PFSK-1 (cell line): Measurements from ENCODE around the gene NUP133.

ENCODE experiments used
- POLR2AphosphoS5 ChIP-seq: IDR thresholded peaks from 2 replicates; pipeline ENCODE4 v1.6.1; 2012; ENCODE audit warnings: low read depth, mild to moderate bottlenecking, control low read depth, low read length, moderate library complexity
- SIN3A ChIP-seq: IDR thresholded peaks from 2 replicates; pipeline ENCODE4 v1.6.1; 2012; ENCODE audit warnings: mild to moderate bottlenecking, low read length, moderate library complexity, borderline replicate concordance; ENCODE audit not compliant: insufficient read depth
- TAF1 ChIP-seq: IDR thresholded peaks from 2 replicates; pipeline ENCODE4 v1.6.1; 2012; ENCODE audit warnings: low read length, control low read depth, borderline replicate concordance; ENCODE audit not compliant: insufficient read depth
- TF ChIP-seq, protein P1 (sequence below), 2 experiments: IDR thresholded peaks; 2 replicates each; pipeline versions ENCODE4 v1.6.1 to v1.8.0; 2011 to 2012; ENCODE audit warnings: low read depth in 2 of 2, low read length in 2 of 2, control low read depth in 1 of 2, inconsistent platforms in 1 of 2, mild to moderate bottlenecking in 1 of 2, moderate library complexity in 1 of 2; ENCODE audit not compliant: insufficient read depth in 1 of 2

DNA sequence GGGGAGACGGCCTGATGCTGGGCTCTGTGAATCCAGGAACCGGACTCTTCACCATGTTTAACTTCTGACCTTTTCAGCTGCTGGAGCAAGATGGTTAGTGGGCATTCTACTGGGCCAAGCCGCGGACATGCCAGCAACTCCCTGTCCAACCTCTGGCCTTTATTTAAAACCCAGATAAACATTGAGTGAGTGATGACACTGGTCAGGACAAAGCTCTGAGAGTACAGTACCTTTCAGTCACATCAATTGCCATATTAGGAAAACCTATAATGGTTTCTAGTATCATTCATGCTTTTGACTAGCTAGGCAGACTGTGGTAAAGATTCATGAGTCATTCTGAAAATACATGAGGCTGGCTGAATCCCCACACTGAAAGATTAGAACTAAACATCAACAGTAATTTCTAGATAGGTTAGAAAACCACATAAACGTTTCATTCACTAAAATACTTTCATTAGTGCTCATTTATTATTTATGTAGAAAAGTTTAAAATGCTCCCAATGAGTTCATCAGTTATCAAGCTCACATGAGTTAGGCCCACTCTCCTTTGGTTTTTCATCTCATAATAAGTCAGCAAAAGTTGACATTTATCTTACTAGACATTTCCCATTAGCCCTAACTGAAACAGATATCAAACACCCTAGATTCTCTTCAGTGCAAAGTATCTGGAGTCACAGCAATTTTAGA, 67.1 kb downstream of the NUP133 start:
- TF ChIP-seq POLR2AphosphoS5 = no peak
- TF ChIP-seq, protein P1, sequence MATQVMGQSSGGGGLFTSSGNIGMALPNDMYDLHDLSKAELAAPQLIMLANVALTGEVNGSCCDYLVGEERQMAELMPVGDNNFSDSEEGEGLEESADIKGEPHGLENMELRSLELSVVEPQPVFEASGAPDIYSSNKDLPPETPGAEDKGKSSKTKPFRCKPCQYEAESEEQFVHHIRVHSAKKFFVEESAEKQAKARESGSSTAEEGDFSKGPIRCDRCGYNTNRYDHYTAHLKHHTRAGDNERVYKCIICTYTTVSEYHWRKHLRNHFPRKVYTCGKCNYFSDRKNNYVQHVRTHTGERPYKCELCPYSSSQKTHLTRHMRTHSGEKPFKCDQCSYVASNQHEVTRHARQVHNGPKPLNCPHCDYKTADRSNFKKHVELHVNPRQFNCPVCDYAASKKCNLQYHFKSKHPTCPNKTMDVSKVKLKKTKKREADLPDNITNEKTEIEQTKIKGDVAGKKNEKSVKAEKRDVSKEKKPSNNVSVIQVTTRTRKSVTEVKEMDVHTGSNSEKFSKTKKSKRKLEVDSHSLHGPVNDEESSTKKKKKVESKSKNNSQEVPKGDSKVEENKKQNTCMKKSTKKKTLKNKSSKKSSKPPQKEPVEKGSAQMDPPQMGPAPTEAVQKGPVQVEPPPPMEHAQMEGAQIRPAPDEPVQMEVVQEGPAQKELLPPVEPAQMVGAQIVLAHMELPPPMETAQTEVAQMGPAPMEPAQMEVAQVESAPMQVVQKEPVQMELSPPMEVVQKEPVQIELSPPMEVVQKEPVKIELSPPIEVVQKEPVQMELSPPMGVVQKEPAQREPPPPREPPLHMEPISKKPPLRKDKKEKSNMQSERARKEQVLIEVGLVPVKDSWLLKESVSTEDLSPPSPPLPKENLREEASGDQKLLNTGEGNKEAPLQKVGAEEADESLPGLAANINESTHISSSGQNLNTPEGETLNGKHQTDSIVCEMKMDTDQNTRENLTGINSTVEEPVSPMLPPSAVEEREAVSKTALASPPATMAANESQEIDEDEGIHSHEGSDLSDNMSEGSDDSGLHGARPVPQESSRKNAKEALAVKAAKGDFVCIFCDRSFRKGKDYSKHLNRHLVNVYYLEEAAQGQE (IDR thresholded peaks at IDR 0.05; ENCODE audit: insufficient read depth in 1 of 2, low read depth in 2 of 2, low read length in 2 of 2) = no peak
- no peak for TF ChIP-seq TAF1
- no peak for TF ChIP-seq SIN3A
